ENCODE measurements around the gene PARD3. TPM values are rescaled to one million over a fixed set of nuclear protein-coding genes. Genes with fewer than 3 reads are reported as not detected.

PARD3 gene
- total RNA-seq, 1 experiment from 2014 or later, result 46.3 TPM

DNA sequence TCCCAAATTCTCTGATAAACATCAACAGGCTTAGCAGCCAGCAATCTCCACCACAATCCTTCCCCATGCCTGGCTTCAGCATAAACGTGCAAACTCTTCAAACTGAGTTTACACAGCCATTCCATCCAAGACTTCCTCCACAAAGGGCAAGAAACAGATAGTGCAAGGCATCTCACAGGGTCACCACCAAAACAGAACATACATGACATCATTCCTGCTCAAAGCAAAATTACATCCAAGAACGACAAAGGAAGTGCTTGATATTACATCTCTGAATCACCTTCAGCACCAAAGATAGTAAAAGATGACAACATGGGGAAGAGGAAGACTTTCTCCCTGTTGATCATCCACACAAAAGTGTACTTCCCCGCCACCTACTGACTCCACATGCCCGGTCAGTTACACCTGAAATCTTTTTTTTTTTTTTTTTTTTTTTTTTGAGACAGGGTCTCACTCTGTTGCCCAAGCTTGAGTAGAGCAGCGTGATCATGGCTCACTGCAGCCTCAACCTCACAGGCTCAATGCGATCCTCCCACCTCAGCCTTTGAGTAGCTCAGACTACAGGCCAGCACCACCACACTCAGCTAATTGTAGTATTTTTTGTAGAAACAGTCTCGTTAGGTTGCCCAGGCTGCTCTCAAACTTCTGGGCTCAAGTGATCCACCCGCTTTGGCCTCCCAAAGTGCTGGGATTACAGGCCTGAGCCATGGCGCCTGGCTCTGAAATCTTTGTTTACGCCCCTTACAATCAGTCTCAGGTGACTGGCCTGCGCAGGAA, 127.5 kb downstream of the PARD3 start:
- H3K27me3 ChIP-seq (ENCODE audit: insufficient read depth, low read length), result no peaks in the 10 kb centered on the region
- H3K9me3 ChIP-seq (ENCODE audit: control insufficient read depth in 1 of 2, insufficient read depth in 1 of 2, low read depth in 1 of 2, low read length in 2 of 2), result no peaks in the 10 kb centered on the region
- H3K36me3 ChIP-seq (ENCODE audit: control insufficient read depth in 1 of 2, insufficient read depth in 2 of 2, low read length in 2 of 2), result no peaks in the 10 kb centered on the region
- no peak overlapping the region for H2AFZ ChIP-seq (ENCODE audit: low read depth, low read length, poor library complexity, severe bottlenecking)
- ATAC-seq (no peak), DNase-seq (ENCODE audit: low read depth, low spot score) (no peak)
- H3K79me2 ChIP-seq (ENCODE audit: insufficient read depth, low read length), result peaks cover 40% of the 10 kb centered on the region
- no peak for TF ChIP-seq POLR2A (IDR thresholded peaks at IDR 0.05; ENCODE audit: borderline replicate concordance, extremely low read depth, insufficient read depth, insufficient read length)
- no peak for TF ChIP-seq ZNF274 (IDR thresholded peaks at IDR 0.05; ENCODE audit: low read depth, low read length)
- TF ChIP-seq ELF1 (IDR thresholded peaks at IDR 0.05; ENCODE audit: borderline replicate concordance, low read depth), result no peak
- TF ChIP-seq YY1 (IDR thresholded peaks at IDR 0.05; ENCODE audit: extremely low read depth, insufficient replicate concordance, low read depth, low read length), result no peak
- TF ChIP-seq JUND (IDR thresholded peaks at IDR 0.05), result no peak
- POLR2A ChIA-PET, result no interaction called here
- no peak overlapping the region for H3K27ac ChIP-seq (ENCODE audit: low read depth, low read length)
- RAD21 ChIA-PET (ENCODE audit: low non-redundant PET in 1 of 2, low total read pairs in 2 of 2, uncharacterized antibody in 2 of 2, unreplicated experiment in 2 of 2), result no interaction called here
- no peak overlapping the region for H3K4me3 ChIP-seq (replicated peaks in 1 of 2; ENCODE audit: low read depth in 1 of 2, low read length in 2 of 2)
- H3K4me1 ChIP-seq (ENCODE audit: control insufficient read depth in 1 of 2, insufficient read depth in 2 of 2, low read length in 2 of 2), result no peaks in the 10 kb centered on the region; a peak in 1 of 4 replicates
- intact Hi-C loops (cut with micrococcal nuclease), result no loop called here
- BruUV-seq (replicated peaks), result no TSS peak
- no peaks in the 10 kb centered on the region for H3K9me2 ChIP-seq (ENCODE audit: insufficient read depth)
- H4K20me1 ChIP-seq (ENCODE audit: insufficient read depth), result peaks cover 10% of the 10 kb centered on the region
- no peak overlapping the region for H3K4me2 ChIP-seq (ENCODE audit: low read length)
- no peak overlapping the region for H3K9ac ChIP-seq (ENCODE audit: low read length)
- CTCF ChIA-PET, result no interaction called here

DNA sequence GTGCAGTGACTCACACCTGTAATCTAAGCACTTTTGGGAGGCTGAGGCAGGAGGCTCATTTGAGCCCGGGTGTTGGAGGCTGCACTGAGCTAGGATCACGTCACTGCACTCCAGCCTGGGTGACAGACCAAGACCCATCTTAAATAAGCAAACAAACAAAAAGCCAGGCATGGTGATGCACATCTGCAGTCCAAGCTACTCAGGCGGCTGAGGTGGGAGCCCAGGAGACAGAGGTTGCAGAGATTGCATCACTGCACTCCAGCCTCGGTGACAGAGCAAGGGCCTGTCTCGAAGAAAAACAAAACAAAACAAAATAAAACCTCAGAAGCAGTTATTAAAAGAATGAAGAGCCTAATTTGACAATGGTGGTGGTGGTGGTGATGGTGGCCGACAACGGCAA, 132.5 kb downstream of the PARD3 start:
- no peak overlapping the region for H3K4me2 ChIP-seq (ENCODE audit: low read length)
- TF ChIP-seq CEBPB (IDR thresholded peaks at IDR 0.05; ENCODE audit: low read depth) (no peak), ELF1 (IDR thresholded peaks at IDR 0.05; ENCODE audit: borderline replicate concordance, low read depth) (no peak), SIN3A (IDR thresholded peaks at IDR 0.05; ENCODE audit: low read depth) (no peak), EZH2phosphoT487 (IDR thresholded peaks at IDR 0.05; ENCODE audit: borderline replicate concordance) (no peak)
- H3K4me3 ChIP-seq (replicated peaks in 1 of 2; ENCODE audit: low read depth in 1 of 2, low read length in 2 of 2), result no peak overlapping the region
- no TSS peak for BruUV-seq (replicated peaks)
- POLR2A ChIA-PET, result no interaction called here
- H3K36me3 ChIP-seq (ENCODE audit: control insufficient read depth in 1 of 2, insufficient read depth in 2 of 2, low read length in 2 of 2), result no peaks in the 10 kb centered on the region
- DNase-seq (ENCODE audit: low read depth, low spot score) (no peak), ATAC-seq (no peak)
- no peak overlapping the region for H2AFZ ChIP-seq (ENCODE audit: low read depth, low read length, poor library complexity, severe bottlenecking)
- RAD21 ChIA-PET (ENCODE audit: low non-redundant PET in 1 of 2, low total read pairs in 2 of 2, uncharacterized antibody in 2 of 2, unreplicated experiment in 2 of 2), result no interaction called here
- H3K9ac ChIP-seq (ENCODE audit: low read length), result no peak overlapping the region
- no peaks in the 10 kb centered on the region for H3K27me3 ChIP-seq (ENCODE audit: insufficient read depth, low read length)
- CTCF ChIA-PET, result no interaction called here
- no peak overlapping the region for H3K27ac ChIP-seq (ENCODE audit: low read depth, low read length)
- H3K4me1 ChIP-seq (ENCODE audit: control insufficient read depth in 1 of 2, insufficient read depth in 2 of 2, low read length in 2 of 2), result no peaks in the 10 kb centered on the region
- H3K9me2 ChIP-seq (ENCODE audit: insufficient read depth), result no peaks in the 10 kb centered on the region
- no peaks in the 10 kb centered on the region for H3K9me3 ChIP-seq (ENCODE audit: control insufficient read depth in 1 of 2, insufficient read depth in 1 of 2, low read depth in 1 of 2, low read length in 2 of 2)
- intact Hi-C loops (cut with micrococcal nuclease), result no loop called here
- peaks cover 37% of the 10 kb centered on the region for H3K79me2 ChIP-seq (ENCODE audit: insufficient read depth, low read length)
- peaks cover 10% of the 10 kb centered on the region for H4K20me1 ChIP-seq (ENCODE audit: insufficient read depth)

Data from HCT116 (cell line).